Activated CD4-positive, alpha-beta T cell treated with anti-CD3 and anti-CD28 coated beads for 4 hours (primary cell): ENCODE results near the gene C3orf52.

Experiments used
- DNase-seq, 2 donors: peaks; one replicate each; pipeline ENCODE4 v3.0.0-alpha.2; 2020

Gene C3orf52

DNA sequence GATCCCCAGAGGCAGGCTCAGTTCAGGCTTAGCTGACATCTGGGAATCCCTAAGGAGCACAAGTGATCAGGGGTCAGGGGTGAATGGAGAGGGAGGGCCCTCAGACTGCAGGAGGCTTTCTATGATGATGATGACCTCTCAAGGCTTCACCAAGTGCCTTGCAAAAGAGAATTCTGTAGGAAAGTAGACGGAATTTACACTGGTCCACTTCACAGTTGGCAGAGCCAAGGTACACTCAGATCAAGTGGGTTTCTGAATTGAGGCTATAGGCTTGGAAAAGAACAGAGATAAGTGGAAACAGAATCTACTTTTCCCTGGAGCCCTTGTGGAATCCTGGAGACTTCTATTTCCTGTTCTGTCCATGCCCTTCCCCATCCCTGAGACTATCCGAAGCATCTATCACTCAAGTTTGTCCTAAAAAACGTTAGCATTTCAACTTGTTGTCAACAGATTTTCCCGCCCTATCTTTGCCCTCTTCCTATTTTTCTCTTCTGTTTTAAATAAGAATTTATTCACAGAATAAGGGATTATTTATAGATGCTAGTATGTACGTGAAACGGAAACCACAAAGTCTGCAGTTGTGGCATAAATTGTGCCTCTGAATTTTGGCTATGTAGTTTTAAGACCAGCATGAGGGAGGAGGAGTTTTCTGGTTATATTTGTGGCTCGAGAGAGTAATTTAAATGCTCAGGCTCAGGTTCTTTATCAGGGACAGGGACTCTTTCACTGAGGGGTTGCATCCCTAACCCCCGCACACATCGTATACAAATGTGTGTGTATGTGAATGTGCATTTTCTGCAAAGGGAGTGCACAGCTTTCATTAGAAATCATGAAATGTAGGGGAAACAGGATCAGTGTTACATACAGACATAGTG lies 34.0 kb downstream of the C3orf52 start:
- no peak for DNase-seq

DNA sequence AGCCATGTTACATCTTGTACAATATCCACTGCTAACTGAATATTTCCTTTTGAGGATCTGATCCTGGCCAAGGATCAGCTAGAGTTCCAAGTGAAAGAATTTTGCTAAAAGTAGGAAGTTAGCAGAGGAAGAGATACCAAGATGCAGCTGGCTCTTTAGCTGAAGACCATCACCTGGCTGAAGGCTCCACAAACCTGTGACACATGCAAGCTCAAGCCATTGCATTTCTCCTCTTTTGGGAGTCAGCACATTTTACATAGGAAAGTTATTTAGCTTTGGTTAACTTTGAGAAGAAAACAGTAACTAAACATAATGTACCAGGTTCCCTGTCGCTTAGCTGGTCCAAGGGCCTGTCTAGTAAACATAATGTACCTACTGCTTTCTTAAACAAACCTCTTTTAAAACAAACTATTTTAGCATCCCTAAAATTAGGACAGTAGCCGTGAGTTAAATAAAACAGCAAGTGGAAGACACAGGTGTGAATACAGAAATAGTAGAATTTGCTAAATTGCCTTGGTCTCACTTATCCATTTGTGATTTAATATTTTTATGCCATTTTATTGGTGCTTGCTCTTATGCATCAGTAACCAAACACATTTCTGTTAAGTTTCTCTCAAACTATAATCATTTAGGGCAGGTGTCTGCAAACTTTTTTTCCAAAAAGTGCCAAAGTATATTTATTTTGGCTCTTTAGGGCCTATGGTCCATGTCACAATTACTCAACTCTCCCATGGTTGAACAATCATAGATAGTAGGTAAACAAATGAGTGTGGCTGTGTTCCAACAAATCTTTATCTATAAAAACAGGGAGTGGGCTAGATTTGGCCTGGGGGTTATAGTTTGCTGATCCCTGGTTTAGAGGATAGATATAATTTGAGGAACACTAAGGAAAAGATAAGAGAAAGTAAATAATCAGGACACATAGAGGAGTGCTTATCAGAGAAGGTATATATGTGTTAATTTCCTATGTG lies 35.7 kb downstream of the C3orf52 start:
- no peak for DNase-seq

DNA sequence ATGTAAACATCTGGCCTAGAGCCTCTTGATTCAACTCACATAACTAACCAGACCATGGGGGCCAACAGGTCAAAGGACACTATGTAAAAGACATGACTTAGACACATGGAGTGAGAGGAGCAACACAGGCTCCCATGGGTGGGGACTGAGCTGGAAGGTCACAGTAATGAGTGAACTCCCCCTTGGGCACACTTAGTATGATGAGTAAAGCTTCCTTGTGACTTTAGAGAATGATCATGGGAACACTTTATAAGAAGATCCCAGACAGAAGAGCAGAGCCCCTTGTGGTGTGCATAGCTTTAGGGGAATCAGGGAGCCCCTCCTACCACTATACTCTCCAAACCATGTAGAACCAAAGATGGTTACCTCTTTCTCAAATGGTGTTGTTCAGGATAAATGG lies 36.7 kb downstream of the C3orf52 start:
- no peak for DNase-seq

DNA sequence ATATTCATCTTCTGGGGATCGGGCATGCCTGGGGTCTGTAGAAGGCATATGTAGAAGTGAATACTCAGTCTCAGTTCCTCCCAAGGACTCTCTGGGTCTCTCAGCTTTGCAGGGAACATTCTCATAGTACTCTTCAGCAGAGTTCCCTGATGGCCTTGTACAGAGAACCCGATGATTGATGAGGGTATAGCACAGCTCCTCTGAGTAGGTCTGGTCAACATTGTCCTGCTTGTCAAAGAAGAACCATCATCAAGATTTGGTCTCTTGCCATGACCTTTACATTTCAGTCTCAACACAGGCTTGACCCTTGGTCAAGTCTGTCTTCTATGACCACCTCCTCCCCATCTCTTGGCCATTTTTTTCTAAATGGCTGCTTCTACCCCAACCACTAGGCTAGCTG lies 37.4 kb downstream of the C3orf52 start:
- no peak for DNase-seq

DNA sequence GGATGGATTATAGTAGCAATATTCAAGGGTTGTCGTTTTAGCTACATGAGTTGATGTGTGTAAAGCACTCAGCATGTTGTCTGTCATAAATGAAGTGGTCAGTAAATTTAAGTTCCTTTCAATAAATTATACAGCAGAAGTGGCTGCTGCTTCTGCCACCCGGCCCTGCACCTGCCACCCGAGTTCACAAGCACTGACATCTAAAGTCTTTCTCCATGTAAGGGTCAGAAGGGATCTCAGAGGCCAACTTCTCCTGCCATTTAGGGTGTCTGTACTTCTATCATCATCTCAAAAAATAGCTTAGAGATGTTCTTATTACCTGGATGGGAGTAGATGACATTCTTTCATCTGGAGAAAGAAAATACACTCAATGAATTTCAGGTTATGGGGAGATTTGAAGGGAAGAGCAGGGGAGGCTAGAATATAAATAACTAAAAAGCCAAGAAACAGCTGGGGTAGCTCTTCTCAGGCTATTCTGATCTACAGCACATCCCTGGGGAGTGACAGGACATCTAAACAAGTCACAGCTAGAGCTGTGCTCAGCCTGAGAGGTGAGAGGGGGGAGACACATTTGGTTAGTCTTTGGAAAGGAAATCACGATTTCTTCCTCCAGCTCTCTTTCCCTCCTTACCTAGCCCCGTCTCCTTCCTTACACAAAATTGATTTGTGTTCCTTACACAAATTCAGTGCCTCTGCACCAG lies 38.9 kb downstream of the C3orf52 start:
- no peak for DNase-seq

DNA sequence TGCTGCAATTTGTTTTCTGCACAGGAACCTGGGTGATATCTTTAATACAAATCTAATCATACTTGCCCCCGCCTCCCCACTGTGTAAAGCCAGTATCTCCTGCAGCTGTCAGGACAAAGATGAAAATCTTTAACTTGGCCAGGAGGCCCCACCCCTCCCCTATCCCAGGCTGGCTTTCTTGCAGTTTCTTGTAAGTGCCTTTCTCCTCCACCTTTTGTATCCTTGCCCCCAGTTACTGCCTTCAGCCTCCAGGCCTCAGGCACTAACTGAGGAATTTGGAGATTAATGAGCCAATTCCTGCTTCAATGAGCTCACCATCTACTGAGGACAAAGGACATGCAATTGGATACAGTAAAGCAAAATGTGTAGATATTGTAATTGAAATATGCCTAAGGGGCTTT lies 40.3 kb downstream of the C3orf52 start:
- no peak for DNase-seq

DNA sequence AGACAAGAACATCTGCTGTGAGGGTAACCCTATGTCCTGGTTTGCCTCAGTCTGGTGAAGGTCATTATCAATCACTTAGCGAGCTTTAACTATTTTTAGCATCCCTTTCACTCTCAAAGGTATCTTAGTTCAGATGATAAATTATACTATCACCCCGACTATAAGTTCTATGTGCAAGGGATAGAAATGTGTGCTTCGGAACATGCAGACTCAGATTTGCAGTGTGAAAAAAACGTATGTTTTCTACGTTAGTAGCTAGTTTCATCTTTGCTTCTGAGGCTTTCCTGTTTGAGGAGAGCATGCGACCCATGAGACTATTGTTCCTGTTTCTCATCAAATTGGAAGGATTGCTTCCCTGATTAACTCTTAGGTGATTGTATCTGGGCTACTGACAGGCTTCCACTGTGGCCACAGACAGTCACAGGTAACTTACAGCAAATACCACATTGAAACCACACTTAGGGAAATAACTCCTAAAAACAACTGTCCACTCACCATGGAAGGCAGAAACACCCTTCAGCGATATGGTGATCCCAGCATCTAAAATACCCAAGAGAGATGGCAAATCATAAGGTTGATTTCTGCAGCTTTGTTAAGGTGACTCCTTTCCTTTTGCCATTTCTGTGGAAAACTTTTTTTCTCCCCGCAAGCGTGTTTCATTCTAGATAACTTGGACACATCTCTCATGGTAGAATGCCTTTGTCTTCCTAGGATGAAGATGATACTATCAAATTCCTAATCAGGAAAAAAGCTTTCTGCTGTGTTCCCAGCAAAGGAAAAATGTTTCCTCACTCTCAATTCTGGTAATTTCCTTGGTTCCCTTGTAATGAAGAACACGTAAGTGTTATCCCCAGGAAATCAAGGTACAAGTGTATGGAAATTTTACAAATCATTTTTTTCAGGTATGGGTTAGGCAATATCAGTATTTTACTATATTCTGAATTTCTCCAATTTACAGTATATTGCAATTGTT lies 41.6 kb downstream of the C3orf52 start:
- no peak for DNase-seq

DNA sequence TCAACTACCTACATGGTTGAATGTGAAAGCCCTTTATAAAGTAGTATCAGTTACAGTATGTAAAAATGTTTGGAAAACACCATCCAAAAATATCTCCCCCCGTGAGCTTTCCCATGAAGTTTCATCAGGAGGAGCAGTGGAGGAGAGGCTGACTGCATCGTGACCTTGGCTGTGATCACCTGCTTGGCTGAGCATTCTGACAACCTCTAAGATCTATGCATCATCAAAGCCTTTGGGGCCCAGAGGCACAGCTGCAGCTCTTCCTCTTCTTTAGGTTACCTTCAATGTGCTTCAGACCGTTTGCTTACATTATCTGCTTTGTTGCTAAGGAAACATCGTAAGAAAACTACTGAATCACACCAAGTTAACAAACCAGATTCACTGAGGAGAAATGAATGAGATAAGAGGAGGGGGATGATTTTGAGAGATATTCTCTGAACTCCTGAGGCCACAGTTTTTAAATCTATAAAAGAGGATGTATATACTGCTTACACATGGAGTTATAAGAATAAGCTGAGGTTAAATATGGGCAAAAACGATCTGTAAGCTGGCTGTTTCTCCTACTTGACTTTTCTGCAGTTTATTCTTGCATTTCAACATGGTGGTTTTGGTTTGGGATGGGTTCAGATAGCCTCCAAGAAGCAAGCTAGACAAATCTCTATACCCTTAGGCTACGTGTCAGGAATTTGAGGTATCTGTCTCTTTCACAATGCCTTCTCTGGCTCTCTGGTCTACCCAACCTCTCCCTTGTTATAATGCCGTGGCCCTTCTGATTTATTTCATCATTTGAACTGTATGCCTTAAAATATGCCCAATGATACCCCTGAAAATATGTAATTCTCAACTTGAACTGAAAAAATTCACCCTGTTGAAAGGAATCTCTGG lies 42.9 kb downstream of the C3orf52 start:
- DNase-seq: peak; percentile 45 to 52

DNA sequence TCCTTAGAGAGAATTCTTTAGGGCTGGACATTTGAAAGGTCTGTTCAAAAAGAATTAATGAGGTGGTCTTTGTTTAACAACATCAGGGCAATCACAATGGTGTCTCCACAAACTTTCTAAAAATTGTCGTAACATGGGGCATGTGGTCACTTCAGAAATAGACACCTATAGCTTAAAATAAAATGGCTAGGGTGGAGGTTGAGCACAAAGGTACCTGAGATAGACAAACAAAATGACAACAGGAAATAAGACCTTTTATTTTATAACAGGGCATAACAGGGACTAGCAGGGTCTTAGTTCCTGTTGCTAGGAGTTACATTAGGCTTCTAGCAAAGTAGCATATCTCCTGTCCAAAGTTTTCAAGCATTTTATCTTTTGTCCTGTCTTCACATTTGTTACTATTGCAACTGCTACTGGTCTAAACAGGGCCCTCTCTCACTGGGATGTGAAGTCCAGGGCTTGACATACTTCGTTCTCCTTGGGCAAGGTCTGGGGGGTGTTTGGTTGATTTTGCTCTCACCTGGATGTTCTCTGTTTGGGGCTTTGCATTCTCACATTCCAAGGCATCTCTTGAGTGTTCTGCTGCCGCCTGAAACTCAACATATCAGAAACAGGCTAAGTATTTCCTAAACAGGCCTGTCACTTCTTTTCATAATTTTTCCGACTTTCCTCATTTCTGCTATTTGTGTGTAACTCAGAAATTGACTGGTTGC lies 43.9 kb downstream of the C3orf52 start:
- no peak for DNase-seq

DNA sequence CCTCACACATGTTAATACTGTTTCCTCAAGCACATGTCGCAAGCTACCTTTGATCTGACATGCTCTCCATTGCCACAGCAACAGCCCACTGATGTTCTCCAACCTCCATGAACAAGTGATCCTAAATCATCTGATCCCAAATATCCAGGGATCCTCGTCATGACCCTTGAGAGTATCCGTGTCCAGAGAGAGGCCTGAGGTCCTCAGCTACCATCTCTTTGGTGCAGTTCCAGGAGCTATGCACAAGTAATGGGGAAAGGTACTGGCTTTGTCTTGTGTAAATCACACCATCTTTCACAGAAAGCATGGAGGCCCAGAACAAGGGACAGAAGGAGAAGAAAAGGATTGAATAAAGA lies 44.4 kb downstream of the C3orf52 start:
- no peak for DNase-seq

DNA sequence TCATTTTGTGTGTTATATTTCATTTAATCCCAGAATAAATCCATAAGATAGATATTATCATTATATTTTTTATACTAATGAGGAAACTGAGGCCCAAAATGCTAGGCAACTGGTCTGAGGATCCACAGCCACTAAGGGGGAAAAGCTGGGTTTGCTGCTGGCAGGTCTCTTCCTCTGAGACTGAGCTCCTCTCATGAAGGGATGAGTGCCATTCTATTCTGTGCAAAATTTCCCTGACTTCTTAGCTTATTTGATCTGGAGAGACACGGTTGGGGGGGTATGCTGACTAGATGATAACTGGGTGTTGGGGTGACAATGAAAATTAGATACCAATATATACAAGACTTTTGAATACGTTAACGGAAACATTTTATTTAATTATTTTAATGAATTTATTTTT lies 44.9 kb downstream of the C3orf52 start:
- no peak for DNase-seq

DNA sequence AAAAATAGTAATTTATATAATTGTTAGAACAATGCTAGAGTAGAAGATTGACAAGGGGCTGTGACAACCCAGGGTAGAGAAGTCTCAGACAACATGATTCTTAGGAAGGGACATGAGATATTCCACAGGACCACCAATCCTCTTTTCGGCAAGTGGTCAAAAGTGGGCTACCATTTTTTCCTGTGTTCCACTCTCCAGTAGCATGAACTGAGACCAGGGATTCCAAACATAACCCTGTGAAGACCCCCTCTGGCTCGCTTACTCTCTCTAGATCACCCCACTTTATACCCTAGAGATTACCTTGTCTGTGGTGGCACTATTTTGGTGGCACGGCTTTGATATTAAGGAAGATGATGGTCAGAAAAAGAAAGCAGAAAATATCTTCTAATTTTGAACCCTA lies 45.9 kb downstream of the C3orf52 start:
- DNase-seq: no peak

DNA sequence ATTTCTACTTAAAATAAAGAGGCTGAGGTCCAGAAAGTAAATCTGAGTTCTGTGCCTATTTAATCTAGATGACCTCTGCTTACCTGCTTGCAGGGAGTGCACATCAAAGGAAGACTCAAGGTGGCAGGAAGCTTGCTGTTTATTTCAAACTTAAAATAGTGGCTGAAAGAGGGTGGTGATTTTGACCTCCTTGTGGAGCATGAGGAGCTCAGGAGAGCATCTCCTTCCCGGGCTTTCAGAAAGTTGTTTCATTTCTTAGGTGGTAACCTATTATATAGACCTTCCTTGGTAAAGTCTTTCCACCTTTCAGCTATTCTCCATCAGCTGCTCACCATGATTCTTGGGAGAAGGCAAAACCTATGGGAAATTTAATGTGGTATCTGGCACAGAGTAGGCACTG lies 46.4 kb downstream of the C3orf52 start:
- no peak for DNase-seq

DNA sequence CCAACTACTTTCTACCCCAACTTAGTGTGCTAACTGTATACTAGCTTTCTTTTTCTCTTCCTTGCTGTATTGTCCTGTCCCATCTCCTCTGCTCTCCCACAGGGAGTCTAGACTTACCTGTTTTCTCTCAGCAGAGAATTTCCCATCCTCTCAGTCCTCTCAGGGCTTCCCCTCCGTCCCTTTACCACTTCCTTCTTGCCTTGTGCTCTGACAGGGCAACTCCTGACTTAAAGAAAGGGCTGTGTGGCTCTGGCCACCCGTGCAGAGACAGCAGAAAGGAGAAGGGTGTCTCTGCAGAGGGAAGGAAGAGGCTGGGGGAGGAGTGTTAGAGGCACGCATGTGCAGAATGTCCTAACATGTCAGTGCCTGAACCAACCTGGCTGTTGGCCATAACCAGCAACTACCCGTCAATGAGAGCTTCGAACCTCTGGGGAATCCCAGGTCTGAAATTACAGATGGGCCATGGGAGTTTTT lies 46.8 kb downstream of the C3orf52 start, which contains the start of gene GCSAM:
TSS of gene GCSAM (minus strand) at position 274 of the 474 bp plus-strand sequence. CDS start at position 146, 128 bp downstream.
- peak; percentile 61 for DNase-seq

DNA sequence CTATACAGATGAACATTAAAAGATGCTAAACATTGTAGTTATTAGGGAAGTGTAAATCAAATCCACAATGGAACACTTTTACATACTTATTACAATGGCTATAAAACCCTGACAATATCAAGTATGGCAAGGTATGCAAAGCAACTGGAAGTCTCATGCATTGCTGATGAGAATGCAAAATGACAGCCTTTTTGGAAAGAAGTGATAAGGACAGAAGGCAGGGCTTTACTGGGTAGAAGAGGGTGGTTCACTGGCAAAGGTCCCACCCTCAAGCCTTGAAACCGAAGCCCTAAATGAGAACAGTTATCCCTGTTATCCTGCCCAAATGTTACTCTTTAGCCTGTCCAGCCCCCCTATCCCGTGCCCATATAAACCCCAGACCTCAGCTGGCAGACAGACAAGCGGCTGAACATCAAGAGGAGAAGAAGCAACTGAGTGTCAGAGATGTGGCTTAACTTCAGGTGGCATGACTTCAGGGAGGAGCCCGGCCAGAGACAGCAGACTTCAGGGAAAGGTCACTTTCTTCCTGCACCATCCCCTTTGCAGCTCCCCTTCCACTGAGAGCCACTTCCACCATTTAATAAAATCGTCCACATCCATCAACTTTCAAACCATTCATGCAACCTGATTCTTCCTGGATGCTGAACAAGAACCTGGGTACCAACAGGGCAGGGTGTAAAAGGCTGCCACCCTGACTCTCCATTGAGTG lies 47.6 kb downstream of the C3orf52 start:
- DNase-seq: no peak

DNA sequence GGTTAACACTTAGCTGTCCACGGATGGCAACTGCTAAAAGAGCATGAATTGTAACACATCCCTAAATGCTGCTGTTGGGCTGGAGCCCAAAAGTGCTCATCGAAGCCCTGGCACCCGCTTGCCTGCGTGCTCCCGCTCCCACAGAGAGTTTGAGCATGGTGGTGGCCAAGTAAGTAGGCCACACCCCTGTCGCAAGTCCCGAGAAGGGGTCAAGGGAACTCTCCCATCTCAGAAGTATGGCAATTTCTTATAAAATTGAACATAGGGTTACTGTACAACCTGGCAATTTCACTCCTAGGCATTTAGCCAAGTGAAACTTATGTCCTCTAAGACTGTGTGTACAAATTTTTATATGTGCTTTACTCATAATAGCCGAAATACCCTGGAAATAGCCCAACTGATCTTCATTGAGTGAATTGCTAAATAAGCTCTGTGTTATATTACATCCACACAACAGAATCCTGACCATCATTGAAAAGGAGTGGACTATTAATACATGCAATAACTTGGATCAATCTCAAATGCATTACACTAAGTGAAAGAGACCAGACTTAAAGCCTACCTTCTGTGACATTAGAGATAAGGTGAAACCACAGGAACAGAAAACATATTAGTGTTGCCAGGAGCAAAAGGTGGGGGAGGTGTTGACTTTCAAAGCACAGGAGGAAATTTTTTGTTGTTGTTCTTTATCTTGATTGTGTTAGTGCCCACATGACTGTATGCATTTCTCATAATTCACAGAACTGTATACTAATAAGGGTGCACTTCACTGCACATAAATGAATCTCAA lies 48.3 kb downstream of the C3orf52 start:
- peak; percentile 18 to 27 for DNase-seq

DNA sequence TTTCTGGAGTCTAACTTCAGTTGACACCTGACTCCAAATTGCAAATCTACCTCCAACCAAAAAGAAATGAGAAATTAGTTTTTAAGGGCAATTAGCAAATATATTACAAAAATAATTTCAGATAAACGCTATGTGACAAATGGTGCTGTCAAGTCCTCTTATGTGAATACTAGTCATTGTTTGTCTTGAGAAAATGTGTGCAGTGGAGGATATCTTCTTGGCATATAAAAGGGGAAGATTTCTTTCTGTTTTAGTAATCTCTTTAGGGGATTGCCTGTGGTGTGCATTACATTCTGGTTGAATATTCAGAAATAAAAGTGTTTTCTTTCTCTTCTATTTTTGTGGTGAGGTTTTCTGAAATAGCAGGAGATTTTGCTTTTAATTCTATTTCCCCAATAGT lies 49.9 kb downstream of the C3orf52 start:
- DNase-seq: no peak

DNA sequence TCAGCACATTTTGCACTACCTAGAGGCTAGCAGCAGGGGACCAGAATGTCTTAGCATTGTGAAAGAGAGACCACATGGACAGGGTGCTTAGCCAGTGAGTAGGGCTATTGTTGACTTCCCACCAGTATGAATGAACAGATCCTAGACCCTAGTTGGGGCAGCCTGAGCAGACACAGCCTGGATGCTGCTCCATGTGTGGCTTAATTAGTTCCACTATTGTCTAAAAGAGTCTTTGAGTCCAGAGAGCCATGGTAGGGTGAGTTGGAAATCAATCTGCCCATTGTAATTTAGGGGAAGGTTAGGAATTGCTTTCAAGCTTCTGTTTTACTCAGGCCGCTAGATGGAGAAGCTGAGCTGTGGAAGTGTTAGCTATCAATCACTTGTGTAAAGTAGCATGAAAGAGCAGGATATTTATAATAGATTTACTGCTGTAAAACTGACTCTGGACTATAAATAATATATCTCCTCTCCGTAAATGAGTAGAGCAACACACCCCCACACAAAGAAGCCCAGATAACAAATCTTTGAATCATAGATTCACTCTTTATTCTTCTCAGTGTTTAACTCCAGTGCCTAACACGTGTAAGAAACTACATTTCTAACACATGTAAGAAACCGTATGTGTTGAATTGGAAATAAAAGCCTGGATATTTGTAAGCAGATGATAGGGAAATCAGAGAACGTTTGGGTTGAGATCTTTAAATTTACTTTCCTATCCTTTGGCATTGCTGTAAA lies 50.9 kb downstream of the C3orf52 start:
- DNase-seq: peak in 1 of 2 donors; percentile 52
